ENCODE data around the gene SLC4A3.

The SLC4A3 gene, protein sequence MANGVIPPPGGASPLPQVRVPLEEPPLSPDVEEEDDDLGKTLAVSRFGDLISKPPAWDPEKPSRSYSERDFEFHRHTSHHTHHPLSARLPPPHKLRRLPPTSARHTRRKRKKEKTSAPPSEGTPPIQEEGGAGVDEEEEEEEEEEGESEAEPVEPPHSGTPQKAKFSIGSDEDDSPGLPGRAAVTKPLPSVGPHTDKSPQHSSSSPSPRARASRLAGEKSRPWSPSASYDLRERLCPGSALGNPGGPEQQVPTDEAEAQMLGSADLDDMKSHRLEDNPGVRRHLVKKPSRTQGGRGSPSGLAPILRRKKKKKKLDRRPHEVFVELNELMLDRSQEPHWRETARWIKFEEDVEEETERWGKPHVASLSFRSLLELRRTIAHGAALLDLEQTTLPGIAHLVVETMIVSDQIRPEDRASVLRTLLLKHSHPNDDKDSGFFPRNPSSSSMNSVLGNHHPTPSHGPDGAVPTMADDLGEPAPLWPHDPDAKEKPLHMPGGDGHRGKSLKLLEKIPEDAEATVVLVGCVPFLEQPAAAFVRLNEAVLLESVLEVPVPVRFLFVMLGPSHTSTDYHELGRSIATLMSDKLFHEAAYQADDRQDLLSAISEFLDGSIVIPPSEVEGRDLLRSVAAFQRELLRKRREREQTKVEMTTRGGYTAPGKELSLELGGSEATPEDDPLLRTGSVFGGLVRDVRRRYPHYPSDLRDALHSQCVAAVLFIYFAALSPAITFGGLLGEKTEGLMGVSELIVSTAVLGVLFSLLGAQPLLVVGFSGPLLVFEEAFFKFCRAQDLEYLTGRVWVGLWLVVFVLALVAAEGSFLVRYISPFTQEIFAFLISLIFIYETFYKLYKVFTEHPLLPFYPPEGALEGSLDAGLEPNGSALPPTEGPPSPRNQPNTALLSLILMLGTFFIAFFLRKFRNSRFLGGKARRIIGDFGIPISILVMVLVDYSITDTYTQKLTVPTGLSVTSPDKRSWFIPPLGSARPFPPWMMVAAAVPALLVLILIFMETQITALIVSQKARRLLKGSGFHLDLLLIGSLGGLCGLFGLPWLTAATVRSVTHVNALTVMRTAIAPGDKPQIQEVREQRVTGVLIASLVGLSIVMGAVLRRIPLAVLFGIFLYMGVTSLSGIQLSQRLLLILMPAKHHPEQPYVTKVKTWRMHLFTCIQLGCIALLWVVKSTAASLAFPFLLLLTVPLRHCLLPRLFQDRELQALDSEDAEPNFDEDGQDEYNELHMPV

DNA sequence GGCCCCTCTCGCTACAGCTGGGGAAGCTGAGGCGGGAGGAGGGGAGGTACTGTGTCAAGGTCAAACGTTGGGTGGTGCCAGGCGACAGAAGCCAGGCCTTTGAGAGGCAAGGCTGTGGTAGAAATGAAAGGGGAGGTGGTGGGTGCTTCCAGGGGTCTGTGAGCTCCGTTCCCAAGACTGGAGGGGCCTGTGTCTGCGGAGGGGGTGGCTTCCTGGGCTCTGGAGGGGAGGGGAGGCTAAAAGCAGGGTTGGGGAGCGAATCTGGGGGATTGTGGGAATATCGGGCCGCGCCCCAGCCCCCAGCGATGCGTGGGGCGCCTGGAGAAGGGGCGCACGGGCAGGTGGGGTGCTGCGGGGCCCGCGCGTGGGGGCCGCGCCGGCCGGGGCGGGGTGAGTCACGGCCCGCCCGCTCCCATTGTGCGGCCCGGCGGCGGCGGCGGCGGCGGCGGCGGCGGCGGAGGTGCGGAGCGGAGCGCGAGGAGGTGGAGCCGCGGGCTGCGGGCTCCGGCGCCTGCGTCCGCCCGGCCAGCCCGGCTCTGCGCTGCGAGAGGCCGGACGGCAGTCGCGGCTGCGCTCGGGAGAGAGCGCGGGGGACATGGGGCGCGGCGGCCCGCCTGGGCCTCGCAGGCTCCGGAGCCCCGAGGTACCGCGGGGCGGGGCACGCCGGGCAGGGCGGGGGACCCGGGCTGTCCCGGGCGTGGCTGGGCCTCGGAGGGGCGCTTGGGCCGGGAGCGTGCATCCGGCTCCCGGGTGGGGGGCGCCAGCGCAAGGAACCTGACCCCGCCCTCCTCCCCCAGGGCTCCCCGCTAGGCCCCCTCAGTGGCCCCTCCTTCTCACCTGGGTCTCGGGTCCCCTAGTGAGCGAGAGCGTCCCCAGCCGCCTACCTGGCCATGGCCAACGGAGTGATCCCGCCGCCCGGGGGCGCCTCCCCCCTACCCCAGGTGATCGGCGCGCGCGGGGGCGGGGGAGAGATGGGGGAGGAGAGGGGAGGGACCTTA, at the start of gene SLC4A3:
SLC4A3 (plus strand) TSS at position 528 of the 998 bp plus-strand sequence; CDS start at position 891, 363 bp downstream.
- peak in 1 of 2 donors; percentile 7 for DNase-seq (ENCODE audit: low read depth in 2 of 2)

DNA sequence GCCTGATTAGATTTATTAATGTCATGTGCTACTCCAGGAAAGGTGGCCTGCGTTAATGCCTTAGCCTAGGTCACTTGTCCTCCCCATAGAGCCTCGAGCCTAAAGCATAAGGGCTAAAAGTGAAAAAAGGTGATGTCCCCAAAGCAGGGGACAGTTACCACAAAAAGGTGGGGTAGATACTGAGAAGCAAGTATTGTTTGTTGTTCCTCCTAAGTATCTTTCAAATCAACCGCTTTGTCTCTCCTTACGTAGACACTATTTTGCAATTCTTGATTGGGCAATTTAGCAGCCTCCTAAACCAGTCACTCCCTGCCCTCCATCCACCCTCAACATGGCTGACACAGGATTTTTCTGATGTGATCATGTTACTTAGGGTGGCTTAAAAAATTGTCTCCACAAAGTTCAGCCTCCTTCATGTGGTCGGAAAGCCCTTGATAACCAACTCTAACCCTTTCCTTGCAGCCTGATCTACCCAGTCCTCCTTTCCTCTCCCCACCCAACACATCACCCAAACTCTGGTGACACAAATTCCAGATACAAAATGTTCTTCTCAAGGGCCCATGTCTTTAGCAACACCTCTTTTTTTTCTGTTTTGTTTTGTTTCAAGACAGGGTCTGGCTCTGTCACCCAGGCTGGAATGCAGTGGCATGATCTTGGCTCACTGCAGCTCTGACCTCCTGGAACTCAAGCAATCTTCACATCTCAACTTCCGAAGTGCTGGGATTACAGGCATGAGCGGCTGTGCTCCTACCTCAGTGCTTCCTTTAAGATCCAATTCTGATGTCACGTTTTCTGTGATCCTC, 48.4 kb upstream of the SLC4A3 start:
- no peak for DNase-seq (ENCODE audit: low read depth in 2 of 2)

DNA sequence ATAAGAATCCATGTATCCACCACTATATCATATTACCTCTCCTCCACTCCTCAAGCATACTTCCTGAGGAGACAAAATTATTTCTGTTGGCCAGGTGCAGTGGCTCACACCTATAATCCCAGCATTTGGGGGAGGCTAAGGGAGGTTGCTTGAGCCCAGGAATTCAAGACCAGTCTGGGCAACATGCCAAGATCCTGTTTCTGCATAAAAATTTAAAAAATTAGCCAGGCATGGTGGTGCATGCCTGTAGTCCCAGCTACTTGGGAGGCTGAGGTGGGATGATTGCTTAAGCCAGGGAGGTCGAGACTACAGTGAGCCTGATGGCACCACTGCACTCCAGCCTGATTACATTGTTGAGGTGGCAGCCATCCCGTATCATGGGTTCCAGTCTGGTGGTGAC, 46.1 kb upstream of the SLC4A3 start:
- DNase-seq (ENCODE audit: low read depth in 2 of 2), result no peak

DNA sequence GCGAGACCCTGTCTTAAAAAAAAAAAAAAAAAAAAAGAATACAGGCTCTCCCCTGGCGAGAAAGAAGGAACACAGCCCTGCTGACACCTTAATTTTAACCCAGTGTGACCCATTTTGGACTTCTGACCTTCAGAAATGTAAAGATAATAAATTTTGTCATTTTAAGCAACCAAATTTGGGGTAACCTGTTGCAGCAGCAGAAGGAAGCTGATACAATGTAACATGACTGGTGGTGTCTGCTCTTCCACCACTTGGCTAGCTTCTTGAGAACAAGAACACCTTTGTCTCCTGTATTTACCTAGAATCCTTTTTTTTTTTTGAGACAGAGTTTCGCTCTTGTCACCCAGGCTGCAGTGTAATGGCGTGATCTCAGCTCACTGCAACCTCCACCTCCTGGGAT, 36.3 kb upstream of the SLC4A3 start:
- DNase-seq (ENCODE audit: low read depth in 2 of 2), result no peak

DNA sequence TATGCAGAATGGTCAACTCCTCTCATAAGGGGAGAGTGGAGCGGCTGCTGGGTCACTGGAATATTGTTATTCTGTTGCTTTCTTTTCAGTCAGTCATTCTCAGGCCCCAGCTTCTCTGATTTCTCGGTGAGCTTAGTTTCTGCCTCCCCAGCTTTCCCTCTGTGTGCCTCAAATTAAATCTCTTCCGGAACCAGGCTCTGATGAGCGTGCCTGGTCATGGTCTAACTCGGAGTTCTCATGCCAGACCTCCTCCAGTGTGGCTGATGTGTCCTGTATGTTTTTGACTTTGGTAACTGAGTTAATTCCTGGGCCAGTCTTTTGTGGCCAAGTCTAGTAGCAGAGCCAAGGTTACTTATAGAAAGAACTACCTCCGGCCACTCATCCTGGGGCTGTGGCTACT, 34.7 kb upstream of the SLC4A3 start:
- DNase-seq (ENCODE audit: low read depth in 2 of 2), result no peak

DNA sequence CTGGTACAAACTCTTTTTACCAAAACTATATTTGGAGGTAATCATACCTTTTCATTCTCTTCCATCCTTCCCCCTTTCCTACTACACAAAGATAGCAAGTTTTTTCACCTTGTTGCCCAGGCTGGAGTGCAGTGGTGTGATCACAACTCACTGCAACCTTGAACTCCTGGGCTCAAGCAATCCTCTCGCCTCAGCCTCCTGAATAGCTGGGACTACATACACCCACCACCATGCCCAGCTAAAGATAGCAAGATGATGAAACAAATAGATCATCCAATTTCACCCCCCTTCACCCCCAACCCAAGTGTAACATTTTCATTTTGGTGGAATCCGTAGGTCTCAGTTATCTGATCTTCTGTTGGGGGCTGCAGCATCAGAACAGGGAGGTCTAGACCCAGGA, 34.3 kb upstream of the SLC4A3 start:
- DNase-seq (ENCODE audit: low read depth in 2 of 2), result no peak

DNA sequence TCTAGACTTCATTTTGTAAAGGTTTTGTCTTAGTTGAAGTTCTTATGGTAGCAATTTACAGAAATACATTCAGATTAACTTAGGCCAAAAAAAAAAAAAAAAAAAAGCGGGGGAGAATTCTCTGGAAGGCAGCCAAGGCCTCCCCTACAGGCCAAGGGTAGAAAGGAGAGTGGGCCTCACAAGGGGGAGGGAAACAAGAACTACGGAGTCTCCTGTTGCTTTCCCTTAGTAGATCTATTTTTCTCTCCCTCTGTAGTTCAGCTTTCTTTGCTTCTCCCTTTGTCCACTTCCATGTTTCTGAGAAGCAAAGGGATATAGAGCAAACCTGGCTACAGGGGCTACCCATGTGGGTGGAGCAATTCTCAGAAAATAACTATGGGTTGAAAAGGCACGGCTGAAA, 32.2 kb upstream of the SLC4A3 start:
- no peak for DNase-seq (ENCODE audit: low read depth in 2 of 2)

DNA sequence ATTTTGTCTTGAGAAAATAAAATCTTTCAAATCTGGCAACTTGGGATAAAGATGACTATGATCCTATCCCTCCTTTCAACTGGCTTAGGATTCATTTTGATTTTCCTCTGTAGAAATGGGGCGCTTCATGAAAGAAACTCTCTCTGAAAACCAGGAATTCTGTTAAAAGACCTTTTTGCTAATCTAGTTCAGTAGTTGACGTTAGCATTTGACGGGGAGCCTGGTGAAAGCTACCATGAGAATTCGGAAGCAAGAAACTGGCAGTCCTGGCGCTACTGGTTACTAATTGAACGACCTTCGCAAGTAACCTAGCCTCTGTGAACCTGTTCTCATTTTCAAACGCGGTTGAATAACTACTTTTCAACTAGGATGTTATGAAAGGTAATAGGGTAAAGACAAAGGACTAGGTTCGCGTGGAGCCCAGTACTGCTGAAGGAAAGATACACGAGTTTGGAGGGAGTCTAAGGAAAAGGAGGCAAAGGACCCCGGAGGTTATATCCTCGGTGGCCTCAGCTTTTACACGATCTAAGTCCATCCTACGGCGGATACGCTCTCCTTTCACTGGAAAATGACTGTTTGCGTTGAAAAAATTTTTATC, 30.4 kb upstream of the SLC4A3 start:
- no peak for DNase-seq (ENCODE audit: low read depth in 2 of 2)

DNA sequence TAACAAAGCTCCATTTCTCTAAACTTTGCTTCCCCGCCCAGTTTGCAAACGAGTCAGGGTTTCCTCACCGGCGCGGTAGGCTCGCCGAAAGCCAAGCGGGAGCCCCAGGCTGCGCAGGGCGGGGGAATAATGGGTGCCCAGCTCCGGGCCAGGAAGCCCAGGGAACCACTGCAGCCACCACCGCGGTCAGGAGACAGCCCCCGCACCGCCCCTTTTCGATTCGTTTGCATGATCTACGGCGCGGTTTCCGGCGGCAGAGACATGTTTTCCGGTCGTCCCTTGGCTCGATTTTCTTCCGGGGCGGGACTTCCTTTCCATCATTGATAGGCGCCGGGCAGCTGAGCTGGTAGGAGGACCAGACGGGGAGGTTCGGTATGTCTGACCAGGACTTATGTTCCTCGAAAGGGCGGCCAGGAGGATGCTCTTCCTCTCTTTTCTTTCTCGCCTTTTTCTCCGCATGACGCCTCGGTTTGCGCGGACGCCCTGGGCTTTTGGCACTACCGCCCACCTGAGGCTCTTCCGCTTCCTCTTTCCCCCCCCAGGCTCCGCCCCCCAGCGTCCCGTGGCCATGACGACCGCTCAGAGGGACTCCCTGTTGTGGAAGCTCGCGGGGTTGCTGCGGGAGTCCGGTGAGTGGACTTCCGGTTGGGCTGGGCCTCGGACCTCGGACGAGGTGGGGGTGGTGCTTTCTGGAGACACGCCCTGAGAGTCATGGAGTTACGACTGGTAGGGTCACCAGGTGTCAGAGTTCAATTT, 29.7 kb upstream of the SLC4A3 start, which contains the start of gene STK11IP:
STK11IP (plus strand) TSS at position 306 of the 756 bp plus-strand sequence; CDS start at position 569, 263 bp downstream.
- DNase-seq (ENCODE audit: low read depth in 2 of 2), result peak; percentile 79 to 82

DNA sequence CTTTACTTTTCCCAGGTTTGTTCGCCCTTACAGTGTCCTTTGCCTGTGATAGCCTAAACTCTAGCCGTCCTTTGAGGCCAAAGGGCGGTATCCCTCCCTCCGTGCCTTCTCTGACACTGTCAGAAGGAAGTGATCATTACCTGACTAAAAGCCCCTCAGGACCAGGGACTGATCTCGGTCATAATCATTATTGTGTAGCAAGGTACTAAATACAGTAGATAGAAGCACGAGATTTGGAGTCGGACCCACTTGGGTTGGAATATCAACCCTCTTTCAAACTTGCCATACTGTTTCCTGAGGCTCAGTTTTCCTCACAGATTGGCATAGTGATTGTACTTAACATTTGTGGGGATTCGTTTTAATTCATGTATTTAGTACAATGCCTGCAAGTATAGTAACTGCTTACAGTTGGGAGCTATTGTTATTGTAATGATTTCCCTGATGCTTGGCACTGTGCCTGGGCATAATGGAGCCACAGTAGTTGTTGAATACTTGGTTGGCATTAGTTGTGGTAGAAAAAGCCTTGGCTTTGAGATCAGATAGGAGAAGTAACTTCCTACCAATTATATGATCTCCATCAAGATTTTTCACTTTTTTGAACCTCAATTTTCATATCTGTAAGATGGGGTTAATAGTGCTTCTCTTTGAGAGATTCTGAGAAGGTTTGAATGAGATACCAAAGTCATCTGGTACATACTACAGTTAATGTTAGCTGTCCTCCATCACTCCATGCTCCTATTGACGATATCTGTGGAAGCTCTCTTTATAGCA, 28.9 kb upstream of the SLC4A3 start:
- no peak for DNase-seq (ENCODE audit: low read depth in 2 of 2)

DNA sequence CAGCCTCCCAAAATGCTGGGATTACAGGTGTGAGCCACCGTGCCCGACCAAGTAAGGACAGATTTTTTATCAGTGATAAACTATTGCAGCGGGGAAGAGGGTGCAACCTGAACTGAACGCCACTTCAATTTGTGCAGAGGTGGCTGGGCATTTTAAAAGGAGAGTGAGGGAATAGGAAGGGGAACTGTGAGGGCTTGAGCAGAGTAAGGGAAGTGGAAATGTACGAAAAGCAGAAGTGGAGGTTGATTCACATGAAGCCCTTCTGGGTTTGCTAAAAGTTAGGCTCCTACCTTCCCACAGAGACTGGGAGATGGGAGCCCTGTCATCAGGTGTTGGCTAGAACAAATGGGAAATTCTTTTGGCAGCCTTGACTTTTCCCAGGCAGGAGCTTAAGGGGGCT, 23.7 kb upstream of the SLC4A3 start:
- DNase-seq (ENCODE audit: low read depth in 2 of 2), result no peak

DNA sequence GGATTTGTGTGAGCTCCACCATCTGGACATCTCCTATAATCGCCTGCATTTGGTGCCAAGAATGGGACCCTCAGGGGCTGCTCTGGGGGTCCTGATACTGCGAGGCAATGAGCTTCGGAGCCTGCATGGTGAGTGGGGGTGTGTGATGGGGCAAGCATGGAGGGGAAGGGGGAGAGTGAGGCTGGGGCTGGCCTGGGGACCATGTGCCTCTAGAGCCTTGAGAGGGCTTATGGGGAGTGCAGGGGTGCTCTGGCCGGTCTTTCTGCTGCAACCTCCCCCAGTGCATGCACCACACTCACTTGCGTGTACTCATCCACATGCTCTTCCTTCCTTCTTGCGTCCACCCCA, 21.8 kb upstream of the SLC4A3 start:
- no peak for DNase-seq (ENCODE audit: low read depth in 2 of 2)

DNA sequence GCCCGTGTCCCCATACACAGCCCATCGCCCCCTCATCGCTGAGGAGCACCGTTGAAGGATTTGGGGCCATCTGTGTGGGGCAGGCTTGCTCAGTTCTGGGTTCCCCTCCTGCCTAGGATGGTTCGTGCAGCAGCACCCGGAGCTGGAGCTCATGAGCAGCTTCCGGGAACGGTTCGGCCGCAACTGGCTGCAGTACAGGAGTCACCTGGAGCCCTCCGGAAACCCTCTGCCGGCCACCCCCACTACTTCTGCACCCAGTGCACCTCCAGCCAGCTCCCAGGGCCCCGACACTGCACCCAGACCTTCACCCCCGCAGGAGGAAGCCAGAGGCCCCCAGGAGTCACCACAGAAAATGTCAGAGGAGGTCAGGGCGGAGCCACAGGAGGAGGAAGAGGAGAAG, 19.5 kb upstream of the SLC4A3 start:
- no peak for DNase-seq (ENCODE audit: low read depth in 2 of 2)

DNA sequence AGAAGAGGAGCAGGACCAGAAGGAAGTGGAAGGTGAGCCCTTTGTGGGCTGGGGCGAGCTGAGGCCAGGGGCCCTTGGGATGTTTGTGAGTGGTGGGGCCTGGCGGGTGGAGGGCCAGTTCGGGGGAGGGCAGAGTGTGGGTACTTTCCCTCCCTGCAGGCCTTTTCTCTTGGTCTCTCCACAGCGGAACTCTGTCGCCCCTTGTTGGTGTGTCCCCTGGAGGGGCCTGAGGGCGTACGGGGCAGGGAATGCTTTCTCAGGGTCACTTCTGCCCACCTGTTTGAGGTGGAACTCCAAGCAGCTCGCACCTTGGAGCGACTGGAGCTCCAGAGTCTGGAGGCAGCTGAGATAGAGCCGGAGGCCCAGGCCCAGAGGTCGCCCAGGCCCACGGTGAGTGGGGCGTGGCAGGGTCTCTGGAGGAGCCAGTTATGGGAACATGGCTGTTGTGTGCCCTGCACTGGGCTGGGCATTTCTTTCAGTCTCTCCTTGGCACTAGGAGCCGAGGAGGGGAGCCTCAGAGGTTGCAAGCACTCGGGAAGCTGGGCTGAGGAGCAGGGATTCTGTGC, 18.9 kb upstream of the SLC4A3 start:
- no peak for DNase-seq (ENCODE audit: low read depth in 2 of 2)

DNA sequence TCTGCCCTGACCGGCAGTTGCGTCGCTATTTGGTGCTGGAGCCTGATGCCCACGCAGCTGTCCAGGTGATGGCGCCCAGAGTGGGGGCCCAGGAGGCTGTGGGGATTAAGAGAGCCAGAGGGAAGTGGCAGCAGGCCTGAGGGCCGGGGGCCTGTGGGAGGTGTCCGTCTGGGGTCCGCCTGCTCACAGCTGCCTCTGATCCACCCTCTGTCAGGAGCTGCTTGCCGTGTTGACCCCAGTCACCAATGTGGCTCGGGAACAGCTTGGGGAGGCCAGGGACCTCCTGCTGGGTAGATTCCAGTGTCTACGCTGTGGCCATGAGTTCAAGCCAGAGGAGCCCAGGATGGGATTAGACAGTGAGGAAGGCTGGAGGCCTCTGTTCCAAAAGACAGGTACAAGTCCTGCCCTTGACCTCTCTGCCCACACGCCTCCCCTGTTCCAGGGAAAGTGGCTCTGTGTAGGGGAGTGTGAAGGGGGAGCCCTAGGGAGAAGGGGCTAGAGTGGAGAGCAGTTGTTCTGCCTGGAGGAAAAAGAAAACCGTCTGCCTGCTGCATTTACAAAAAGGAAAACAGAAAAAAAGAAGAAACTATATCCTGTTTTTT, 18.2 kb upstream of the SLC4A3 start:
- no peak for DNase-seq (ENCODE audit: low read depth in 2 of 2)

DNA sequence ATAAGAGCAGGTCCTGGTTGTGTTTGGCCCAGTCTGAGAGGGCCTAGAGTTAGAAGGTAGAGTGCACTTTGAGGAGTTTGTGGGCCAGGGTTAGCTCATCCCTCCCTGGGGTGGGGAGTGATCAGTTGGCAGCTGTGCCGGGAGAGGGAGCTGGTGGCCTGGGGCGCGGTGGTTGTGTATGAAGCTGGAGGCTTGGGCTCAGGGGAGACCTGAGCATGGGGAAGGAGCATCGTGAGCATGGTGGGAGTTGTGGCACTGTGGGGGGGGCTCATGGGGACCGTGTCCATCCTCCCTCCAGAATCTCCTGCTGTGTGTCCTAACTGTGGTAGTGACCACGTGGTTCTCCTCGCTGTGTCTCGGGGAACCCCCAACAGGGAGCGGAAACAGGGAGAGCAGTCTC, 16.1 kb upstream of the SLC4A3 start:
- DNase-seq (ENCODE audit: low read depth in 2 of 2), result no peak

DNA sequence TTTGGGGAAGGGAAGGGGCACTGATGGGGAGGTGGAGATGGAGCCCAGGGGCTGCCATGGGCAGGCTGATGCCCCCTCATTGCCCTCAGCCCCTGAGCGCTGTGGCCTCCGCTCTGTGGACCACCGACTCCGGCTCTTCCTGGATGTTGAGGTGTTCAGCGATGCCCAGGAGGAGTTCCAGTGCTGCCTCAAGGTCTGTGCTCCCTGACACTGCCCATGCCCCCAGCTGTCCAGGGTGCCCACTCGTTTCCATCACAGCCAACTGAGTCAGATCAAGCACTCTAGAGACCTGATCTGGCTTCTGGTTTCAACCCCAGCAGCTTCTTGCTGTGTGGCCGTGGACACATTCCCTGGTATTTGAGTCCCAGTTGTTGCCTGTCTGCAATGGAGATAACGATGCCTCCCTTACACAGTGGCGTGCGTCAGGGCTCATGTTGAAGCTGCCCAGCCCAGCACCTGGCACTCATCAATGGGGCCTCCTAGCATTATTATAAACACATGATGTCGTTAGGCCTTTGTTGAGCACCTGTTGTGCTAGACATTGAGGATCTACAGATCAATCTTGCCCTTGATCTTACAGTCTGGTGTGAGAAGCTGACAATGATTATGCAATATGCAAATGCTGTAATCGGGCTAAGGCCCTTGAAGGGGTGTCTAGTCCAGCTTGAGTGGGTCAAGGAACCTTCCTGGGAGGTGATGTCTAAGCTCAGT, 15.4 kb upstream of the SLC4A3 start:
- DNase-seq (ENCODE audit: low read depth in 2 of 2), result no peak
